ENCODE data around the gene GNG2. TPM values are rescaled to one million over a fixed set of nuclear protein-coding genes. Genes with fewer than 3 reads are reported as not detected.
A peak's percentile ranks its signal among the peaks of the same experiment; 100 is the strongest.

GNG2 gene
- total and polyA plus RNA-seq, 9 donors = 34.8 to 90.2 (median 42.9) TPM

GRCh38 chr14:51979088-51979709, 118.8 kb downstream of the GNG2 start:
- 14% methylated on average over 15 of the region's 17 CpGs for WGBS (ENCODE audit: insufficient coverage)
- peaks cover 4% of the 10 kb centered on the region for H3K4me1 ChIP-seq (ENCODE audit: control insufficient read depth, insufficient read depth, low read length)
- H3K27ac ChIP-seq (ENCODE audit: low read length) = no peak overlapping the region
- H3K36me3 ChIP-seq (ENCODE audit: control insufficient read depth, insufficient read depth, low read length) = no peaks in the 10 kb centered on the region
- H3K27me3 ChIP-seq (ENCODE audit: control insufficient read depth, insufficient read depth, low read length) = no peaks in the 10 kb centered on the region
- no peaks in the 10 kb centered on the region for H3K9me3 ChIP-seq (replicated peaks; ENCODE audit: control insufficient read depth, low read depth, low read length)
- H3K4me3 ChIP-seq (ENCODE audit: low read length) = no peak overlapping the region
- peak; percentile 88 for DNase-seq

- no peaks in the 10 kb centered on the region for H3K9me3 ChIP-seq (replicated peaks; ENCODE audit: control insufficient read depth, low read depth, low read length)
- 92% methylated on average over 3 of the region's 4 CpGs for WGBS (ENCODE audit: insufficient coverage)
- no peak for DNase-seq
- no peak overlapping the region for H3K4me3 ChIP-seq (ENCODE audit: low read length)
- H3K27me3 ChIP-seq (ENCODE audit: control insufficient read depth, insufficient read depth, low read length) = no peaks in the 10 kb centered on the region
- H3K4me1 ChIP-seq (ENCODE audit: control insufficient read depth, insufficient read depth, low read length) = peaks cover 4% of the 10 kb centered on the region
- H3K27ac ChIP-seq (ENCODE audit: low read length) = no peak overlapping the region
- no peaks in the 10 kb centered on the region for H3K36me3 ChIP-seq (ENCODE audit: control insufficient read depth, insufficient read depth, low read length)
Observed at GRCh38 chr14:51981218-51981854, 120.9 kb downstream of the GNG2 start.

- no peak for DNase-seq
- no peaks in the 10 kb centered on the region for H3K9me3 ChIP-seq (replicated peaks; ENCODE audit: control insufficient read depth, low read depth, low read length)
- no peak overlapping the region for H3K27ac ChIP-seq (ENCODE audit: low read length)
- peaks cover 3% of the 10 kb centered on the region for H3K36me3 ChIP-seq (ENCODE audit: control insufficient read depth, insufficient read depth, low read length)
- H3K4me1 ChIP-seq (ENCODE audit: control insufficient read depth, insufficient read depth, low read length) = peaks cover 6% of the 10 kb centered on the region
- no CpG with 5 or more reads among the region's 1 CpG for WGBS (ENCODE audit: insufficient coverage)
- no peaks in the 10 kb centered on the region for H3K27me3 ChIP-seq (ENCODE audit: control insufficient read depth, insufficient read depth, low read length)
- no peak overlapping the region for H3K4me3 ChIP-seq (ENCODE audit: low read length)
Observed at GRCh38 chr14:51988221-51988620, 127.8 kb downstream of the GNG2 start.

GRCh38 chr14:51989293-51990234, 129.2 kb downstream of the GNG2 start, which contains the start of gene RTRAF:
Gene RTRAF (plus strand): TSS chr14:51989546. CDS start chr14:51989640, 94 bp downstream.
- no peaks in the 10 kb centered on the region for H3K9me3 ChIP-seq (replicated peaks; ENCODE audit: control insufficient read depth, low read depth, low read length)
- peaks cover 6% of the 10 kb centered on the region for H3K4me1 ChIP-seq (ENCODE audit: control insufficient read depth, insufficient read depth, low read length)
- H3K36me3 ChIP-seq (ENCODE audit: control insufficient read depth, insufficient read depth, low read length) = peaks cover 3% of the 10 kb centered on the region
- peak within 1 kb of the TSS; percentile 92 for H3K4me3 ChIP-seq (ENCODE audit: low read length)
- 0% methylated on average over 70 of the region's 72 CpGs for WGBS (ENCODE audit: insufficient coverage)
- H3K27ac ChIP-seq (ENCODE audit: low read length) = peak within 1 kb of the TSS; percentile 83
- H3K27me3 ChIP-seq (ENCODE audit: control insufficient read depth, insufficient read depth, low read length) = no peaks in the 10 kb centered on the region
- peak; percentile 98 for DNase-seq

GRCh38 chr14:51990488-51990887, 130.1 kb downstream of the GNG2 start:
- no peak for DNase-seq
- no CpG with 5 or more reads among the region's 3 CpGs for WGBS (ENCODE audit: insufficient coverage)
- Histone ChIP-seq H3K27me3 (ENCODE audit: control insufficient read depth, insufficient read depth, low read length) (no peaks in the 10 kb centered on the region), H3K9me3 (replicated peaks; ENCODE audit: control insufficient read depth, low read depth, low read length) (no peaks in the 10 kb centered on the region), H3K27ac (ENCODE audit: low read length) (no peak overlapping the region), H3K36me3 (ENCODE audit: control insufficient read depth, insufficient read depth, low read length) (peaks cover 8% of the 10 kb centered on the region), H3K4me3 (ENCODE audit: low read length) (peak overlapping the region; percentile 92), H3K4me1 (ENCODE audit: control insufficient read depth, insufficient read depth, low read length) (peaks cover 6% of the 10 kb centered on the region)

GRCh38 chr14:51993285-51993920, 133.0 kb downstream of the GNG2 start:
- Histone ChIP-seq H3K9me3 (replicated peaks; ENCODE audit: control insufficient read depth, low read depth, low read length) (no peaks in the 10 kb centered on the region), H3K4me3 (ENCODE audit: low read length) (no peak overlapping the region), H3K27me3 (ENCODE audit: control insufficient read depth, insufficient read depth, low read length) (no peaks in the 10 kb centered on the region), H3K36me3 (ENCODE audit: control insufficient read depth, insufficient read depth, low read length) (peaks cover 8% of the 10 kb centered on the region), H3K27ac (ENCODE audit: low read length) (no peak overlapping the region), H3K4me1 (ENCODE audit: control insufficient read depth, insufficient read depth, low read length) (peaks cover 5% of the 10 kb centered on the region)
- DNase-seq = no peak
- no CpG with 5 or more reads among the region's 3 CpGs for WGBS (ENCODE audit: insufficient coverage)

GRCh38 chr14:51996148-51996746, 135.8 kb downstream of the GNG2 start:
- peak; percentile 54 for DNase-seq
- H3K27ac ChIP-seq (ENCODE audit: low read length) = no peak overlapping the region
- H3K9me3 ChIP-seq (replicated peaks; ENCODE audit: control insufficient read depth, low read depth, low read length) = no peaks in the 10 kb centered on the region
- no CpG with 5 or more reads among the region's 4 CpGs for WGBS (ENCODE audit: insufficient coverage)
- H3K27me3 ChIP-seq (ENCODE audit: control insufficient read depth, insufficient read depth, low read length) = no peaks in the 10 kb centered on the region
- H3K4me1 ChIP-seq (ENCODE audit: control insufficient read depth, insufficient read depth, low read length) = no peaks in the 10 kb centered on the region
- H3K4me3 ChIP-seq (ENCODE audit: low read length) = no peak overlapping the region
- H3K36me3 ChIP-seq (ENCODE audit: control insufficient read depth, insufficient read depth, low read length) = peaks cover 10% of the 10 kb centered on the region

GRCh38 chr14:51998348-51998747, 137.9 kb downstream of the GNG2 start:
- Histone ChIP-seq H3K9me3 (replicated peaks; ENCODE audit: control insufficient read depth, low read depth, low read length) (no peaks in the 10 kb centered on the region), H3K36me3 (ENCODE audit: control insufficient read depth, insufficient read depth, low read length) (peaks cover 23% of the 10 kb centered on the region), H3K27ac (ENCODE audit: low read length) (no peak overlapping the region), H3K4me1 (ENCODE audit: control insufficient read depth, insufficient read depth, low read length) (no peaks in the 10 kb centered on the region), H3K27me3 (ENCODE audit: control insufficient read depth, insufficient read depth, low read length) (no peaks in the 10 kb centered on the region), H3K4me3 (ENCODE audit: low read length) (no peak overlapping the region)
- DNase-seq = no peak

GRCh38 chr14:51999084-51999483, 138.7 kb downstream of the GNG2 start:
- H3K27ac ChIP-seq (ENCODE audit: low read length) = no peak overlapping the region

More at GRCh38 chr14:51999084-51999483, 138.7 kb downstream of the GNG2 start:
- H3K9me3 ChIP-seq (replicated peaks; ENCODE audit: control insufficient read depth, low read depth, low read length) = no peaks in the 10 kb centered on the region
- DNase-seq = peak; percentile 58
- H3K4me1 ChIP-seq (ENCODE audit: control insufficient read depth, insufficient read depth, low read length) = no peaks in the 10 kb centered on the region
- WGBS (ENCODE audit: insufficient coverage) = no CpG with 5 or more reads among the region's 2 CpGs
- no peaks in the 10 kb centered on the region for H3K27me3 ChIP-seq (ENCODE audit: control insufficient read depth, insufficient read depth, low read length)
- peaks cover 28% of the 10 kb centered on the region for H3K36me3 ChIP-seq (ENCODE audit: control insufficient read depth, insufficient read depth, low read length)
- H3K4me3 ChIP-seq (ENCODE audit: low read length) = no peak overlapping the region

Measured in muscle of leg (tissue), 11 donors.